H1 (cell line): ENCODE data around the gene NSDHL. TPM values are rescaled to one million over a fixed set of nuclear protein-coding genes. Genes with fewer than 3 reads are reported as not detected.

Source experiments
- PHF8 ChIP-seq: fragments of 200-600 bp; sonication (generic); conservative IDR thresholded peaks from 2 replicates; pipeline ENCODE4 v1.7.1; 2012; ENCODE audit warnings: low read depth, mild to moderate bottlenecking, inconsistent platforms, low read length, moderate library complexity
- POLR2A ChIP-seq, 2 experiments: IDR thresholded peaks; 1 replicate in 1 of 2; 2 replicates in 1 of 2; pipeline ENCODE4 v1.6.1; 2011; ENCODE audit warnings: low read depth in 2 of 2, low read length in 2 of 2, mild to moderate bottlenecking in 2 of 2; ENCODE audit errors: control extremely low read depth in 1 of 2
- RAD21 ChIP-seq, 2 experiments: IDR thresholded peaks in 1 of 2; conservative IDR thresholded peaks in 1 of 2; 2 replicates each; pipeline ENCODE4 v1.6.1; 2011; ENCODE audit warnings: low read depth in 2 of 2, low read length in 2 of 2, improper control_type of control experiment in 1 of 2, inconsistent platforms in 1 of 2, mild to moderate bottlenecking in 1 of 2, moderate library complexity in 1 of 2
- SIX5 ChIP-seq: IDR thresholded peaks from 2 replicates; pipeline ENCODE4 v1.6.1; 2011; ENCODE audit warnings: mild to moderate bottlenecking, low read depth, low read length
- TAF1 ChIP-seq: IDR thresholded peaks from 2 replicates; pipeline ENCODE4 v1.6.1; 2011; ENCODE audit warnings: mild to moderate bottlenecking, low read depth, low read length
- TAF7 ChIP-seq: optimal IDR thresholded peaks from 2 replicates; pipeline ENCODE3; 2011; ENCODE audit warnings: low read depth, mild to moderate bottlenecking, inconsistent platforms, low read length, moderate library complexity, borderline replicate concordance
- TCF12 ChIP-seq: IDR thresholded peaks from 2 replicates; pipeline ENCODE4 v1.6.1; 2011; ENCODE audit warnings: low read depth, mild to moderate bottlenecking, low read length
- polyA plus RNA-seq, 7 experiments: library from polyadenylated mRNA; depleted of rRNA in 3 of 7; stranded (reverse) in 5 of 7; unstranded in 2 of 7; fragments of >200 nt in 5 of 7; fragments of 200-250 nt in 2 of 7; gene quantifications; 1 replicate in 5 of 7; 2 replicates in 1 of 7; 4 replicates in 1 of 7; pipeline versions ENCODE4 v1.2.1 to v1.2.3, GENCODE V29; 2011 to 2013; ENCODE audit warnings: missing spikeins in 2 of 7, mixed read lengths in 2 of 7
- total RNA-seq: library from RNA; stranded (reverse); fragmentation: NEBNext Ultra II Directional; extraction: Animal tissue kit (Norgen Biotek cat#: 25700); gene quantifications from 2 replicates; pipeline ENCODE4 v1.2.1, GENCODE V29; 2021

NSDHL gene
- total and polyA plus RNA-seq, 2 of the 8 experiments (the other 6 are each of a cell fraction or from before 2014, with no cell fraction given): 31.5 to 34.6 TPM

- no peak for TF ChIP-seq PHF8
- no peak for TF ChIP-seq RAD21 (IDR thresholded peaks at IDR 0.05 in 1 of 2, conservative IDR thresholded peaks at IDR 0.05 in 1 of 2; ENCODE audit: low read depth in 2 of 2, low read length in 2 of 2)
- TF ChIP-seq TCF12: no peak
- TF ChIP-seq TAF7: no peak
- no peak for TF ChIP-seq POLR2A (IDR thresholded peaks at IDR 0.05; ENCODE audit: control extremely low read depth in 1 of 2, low read depth in 2 of 2, low read length in 2 of 2)
- TF ChIP-seq SIX5: no peak
- TF ChIP-seq TAF1: no peak
These were observed 13.4 kb downstream of the NSDHL start (continued) for GRCh38 chrX:152844256-152844655.
